Neural cell (in vitro differentiated cells): ENCODE measurements around the gene LMO4.

Experiments
- CTCF ChIP-seq: fragments of 450-650 bp; IDR thresholded peaks from 2 replicates; pipeline ENCODE4 v1.5.1; 2014; ENCODE audit warnings: antibody characterized with exemption, mild to moderate bottlenecking, moderate library complexity; ENCODE audit not compliant: poor library complexity, severe bottlenecking
- EP300 ChIP-seq: fragments of 450-650 bp; conservative IDR thresholded peaks from 2 replicates; pipeline ENCODE4 v1.6.1; 2014; ENCODE audit warnings: antibody characterized with exemption, mild to moderate bottlenecking, moderate library complexity; ENCODE audit not compliant: poor library complexity, severe bottlenecking
- TAF1 ChIP-seq: IDR thresholded peaks from 2 replicates; pipeline ENCODE4 v1.6.1; 2012; ENCODE audit warnings: low read depth

GRCh38 chr1:87392248-87393192 lies 63.8 kb downstream of the LMO4 start:
- TF ChIP-seq CTCF (no peak), EP300 (no peak), TAF1 (no peak)
